HG03442 (cell line): ENCODE results near the gene TUBB.

ENCODE experiments used
- ATAC-seq: cut with Tn5 transposase; IDR thresholded peaks from one replicate; pipeline ENCODE4 v1.9.1; 2021; ENCODE audit warnings: mild to moderate bottlenecking, moderate library complexity; ENCODE audit not compliant: unreplicated experiment

The TUBB gene

GRCh38 chr6:30719791-30720737 lies at the start of gene TUBB:
Gene TUBB, plus strand, starts transcription at chr6:30720352. Its CDS starts 155 bp downstream, at chr6:30720507.
- ATAC-seq = peak; percentile 34

- ATAC-seq = no peak
These were observed 49.2 kb upstream of the TUBB start for GRCh38 chr6:30670760-30671527.

- peak; percentile 76 for ATAC-seq
These were observed 47.5 kb upstream of the TUBB start, which contains the start of gene DHX16 for GRCh38 chr6:30672445-30673253. Gene DHX16, minus strand, starts transcription at chr6:30673006. Its CDS starts 165 bp downstream, at chr6:30672841.

- ATAC-seq = no peak
These were observed 43.4 kb upstream of the TUBB start for GRCh38 chr6:30676660-30677285.

- peak; percentile 39 for ATAC-seq
These were observed 41.0 kb upstream of the TUBB start for GRCh38 chr6:30678964-30679726.

- ATAC-seq = no peak
These were observed 40.2 kb upstream of the TUBB start for GRCh38 chr6:30679765-30680535.

GRCh38 chr6:30681766-30682142 lies 38.4 kb upstream of the TUBB start:
- no peak for ATAC-seq

GRCh38 chr6:30682143-30683117 lies 37.7 kb upstream of the TUBB start:
- peak; percentile 38 for ATAC-seq

GRCh38 chr6:30683183-30683979 lies 36.8 kb upstream of the TUBB start:
- ATAC-seq = no peak

- no peak for ATAC-seq
These were observed 36.2 kb upstream of the TUBB start for GRCh38 chr6:30683980-30684338.

GRCh38 chr6:30684386-30685156 lies 35.6 kb upstream of the TUBB start:
- ATAC-seq = no peak

- ATAC-seq = no peak
These were observed 34.8 kb upstream of the TUBB start for GRCh38 chr6:30685157-30686008.

- no peak for ATAC-seq
These were observed 33.9 kb upstream of the TUBB start, which contains the start of gene PPP1R18 for GRCh38 chr6:30686009-30686907. Gene PPP1R18, minus strand, starts transcription at chr6:30686645. Its CDS starts 627 bp downstream, at chr6:30686018.
